ENCODE measurements around the gene TAOK1. TPM values are rescaled to one million over a fixed set of nuclear protein-coding genes. Genes with fewer than 3 reads are reported as not detected.
A peak's percentile ranks its signal among the peaks of the same experiment; 100 is the strongest.

TAOK1 gene
- total and polyA plus RNA-seq, 2 donors (not counting 1 experiment from before 2014, with no cell fraction given), result 9.8 to 80.7 TPM

- H3K36me3 ChIP-seq (replicated peaks in 1 of 2; ENCODE audit: control extremely low read depth in 1 of 2, control insufficient read depth in 1 of 2, extremely low read depth in 1 of 2, insufficient read depth in 2 of 2, low read length in 1 of 2), result peaks cover 0 to 1% of the 10 kb centered on the region in 2 experiments
- H3K27me3 ChIP-seq (replicated peaks in 1 of 4; ENCODE audit: control extremely low read depth in 1 of 4, control insufficient read depth in 3 of 4, insufficient read depth in 4 of 4, low read length in 3 of 4), result no peaks in the 10 kb centered on the region
- H3K9me3 ChIP-seq (ENCODE audit: control extremely low read depth in 1 of 3, control insufficient read depth in 2 of 3, insufficient read depth in 1 of 3, low read length in 2 of 3), result peaks cover 0 to 2% (median 0%) of the 10 kb centered on the region in 3 donors
- WGBS (ENCODE audit: insufficient coverage), result 18% methylated on average over 5 of the region's 8 CpGs
- H3K9me3 Mint-ChIP-seq (ENCODE audit: insufficient read depth), result no peaks in the 10 kb centered on the region
- ChIA-PET CTCF (interaction anchor here (0.7 to 24.3 kb wide), 9 partner anchors 8 to 343 kb away, joined by 3 to 336 read pairs (median 4); no protein-coding TSS in a partner anchor), POLR2A (interaction anchor here (0.8 to 1.1 kb wide), 3 partner anchors 9 to 174 kb away, joined by 3 read pairs; no protein-coding TSS in a partner anchor)
- H3K27me3 Mint-ChIP-seq, result no peaks in the 10 kb centered on the region
- ATAC-seq (ENCODE audit: low read depth) (no peak), DNase-seq (no peak)
- no peak overlapping the region for H3K27ac ChIP-seq (ENCODE audit: low read length in 2 of 2)
- peak overlapping the region; percentile 91 for H3K4me3 Mint-ChIP-seq
- intact Hi-C loops (cut with micrococcal nuclease), result loop anchor here (2.0 kb wide), 1 partner anchor 529 kb away; the partner anchor contains the start of gene NSRP1
- peaks cover 64% of the 10 kb centered on the region for H3K79me2 ChIP-seq (ENCODE audit: control insufficient read depth, insufficient read depth, low read length)
- H3K4me3 ChIP-seq (ENCODE audit: control extremely low read depth in 1 of 5, extremely low read depth in 1 of 5, insufficient read depth in 1 of 5, low read depth in 2 of 5, low read length in 4 of 5), result peak overlapping the region in 4 of 5 experiments; percentile 63 to 79 (median 73)
- peaks cover 44% of the 10 kb centered on the region for H4K20me1 ChIP-seq (ENCODE audit: control insufficient read depth, insufficient read depth, low read length, poor library complexity, severe bottlenecking)
- H2AFZ ChIP-seq (ENCODE audit: insufficient read depth, low read depth, low read length, poor library complexity, severe bottlenecking), result peak overlapping the region; percentile 76
- H3K9ac ChIP-seq (ENCODE audit: low read length), result peak overlapping the region; percentile 79
- peaks cover 65 to 74% of the 10 kb centered on the region in 2 donors for H3K4me1 ChIP-seq (ENCODE audit: control insufficient read depth in 2 of 2, insufficient read depth in 2 of 2, low read length in 2 of 2)
- peak overlapping the region; percentile 84 for H3K27ac Mint-ChIP-seq
- peak overlapping the region; percentile 82 for H3K4me2 ChIP-seq (replicated peaks; ENCODE audit: low read depth, low read length, poor library complexity, severe bottlenecking)
- no peak for TF ChIP-seq EZH2 (IDR thresholded peaks at IDR 0.05; ENCODE audit: borderline replicate concordance, insufficient read depth, low read depth, low read length, poor library complexity, severe bottlenecking)
- TF ChIP-seq, protein P1, sequence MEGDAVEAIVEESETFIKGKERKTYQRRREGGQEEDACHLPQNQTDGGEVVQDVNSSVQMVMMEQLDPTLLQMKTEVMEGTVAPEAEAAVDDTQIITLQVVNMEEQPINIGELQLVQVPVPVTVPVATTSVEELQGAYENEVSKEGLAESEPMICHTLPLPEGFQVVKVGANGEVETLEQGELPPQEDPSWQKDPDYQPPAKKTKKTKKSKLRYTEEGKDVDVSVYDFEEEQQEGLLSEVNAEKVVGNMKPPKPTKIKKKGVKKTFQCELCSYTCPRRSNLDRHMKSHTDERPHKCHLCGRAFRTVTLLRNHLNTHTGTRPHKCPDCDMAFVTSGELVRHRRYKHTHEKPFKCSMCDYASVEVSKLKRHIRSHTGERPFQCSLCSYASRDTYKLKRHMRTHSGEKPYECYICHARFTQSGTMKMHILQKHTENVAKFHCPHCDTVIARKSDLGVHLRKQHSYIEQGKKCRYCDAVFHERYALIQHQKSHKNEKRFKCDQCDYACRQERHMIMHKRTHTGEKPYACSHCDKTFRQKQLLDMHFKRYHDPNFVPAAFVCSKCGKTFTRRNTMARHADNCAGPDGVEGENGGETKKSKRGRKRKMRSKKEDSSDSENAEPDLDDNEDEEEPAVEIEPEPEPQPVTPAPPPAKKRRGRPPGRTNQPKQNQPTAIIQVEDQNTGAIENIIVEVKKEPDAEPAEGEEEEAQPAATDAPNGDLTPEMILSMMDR (IDR thresholded peaks at IDR 0.05), result no peak
- H3K4me1 Mint-ChIP-seq, result peaks cover 78% of the 10 kb centered on the region
Measured at GRCh38 chr17:29588017-29588561, 197.9 kb downstream of the TAOK1 start.

Measured in B cell (primary cell).